Posterior cingulate gyrus (tissue), 11 donors: ENCODE data around the gene ABHD18.
"Not testable (repeated sequence)": the region's sequence is repeated elsewhere in the genome, so short reads cannot be mapped to it uniquely, and the experiment has no call there.

ENCODE experiments used
- DNase-seq, 10 donors: peaks; one replicate each; pipeline versions ENCODE4 v3.0.0 to v3.0.0-alpha.2; 2020 to 2021; ENCODE audit warnings: mixed read lengths in 3 of 10
- intact Hi-C: fragments of 100-400 bp; cut with DNase I; formaldehyde crosslinking; loops from one replicate; pipeline ENCODE4 v1.15.1; 2023

Gene ABHD18

DNA sequence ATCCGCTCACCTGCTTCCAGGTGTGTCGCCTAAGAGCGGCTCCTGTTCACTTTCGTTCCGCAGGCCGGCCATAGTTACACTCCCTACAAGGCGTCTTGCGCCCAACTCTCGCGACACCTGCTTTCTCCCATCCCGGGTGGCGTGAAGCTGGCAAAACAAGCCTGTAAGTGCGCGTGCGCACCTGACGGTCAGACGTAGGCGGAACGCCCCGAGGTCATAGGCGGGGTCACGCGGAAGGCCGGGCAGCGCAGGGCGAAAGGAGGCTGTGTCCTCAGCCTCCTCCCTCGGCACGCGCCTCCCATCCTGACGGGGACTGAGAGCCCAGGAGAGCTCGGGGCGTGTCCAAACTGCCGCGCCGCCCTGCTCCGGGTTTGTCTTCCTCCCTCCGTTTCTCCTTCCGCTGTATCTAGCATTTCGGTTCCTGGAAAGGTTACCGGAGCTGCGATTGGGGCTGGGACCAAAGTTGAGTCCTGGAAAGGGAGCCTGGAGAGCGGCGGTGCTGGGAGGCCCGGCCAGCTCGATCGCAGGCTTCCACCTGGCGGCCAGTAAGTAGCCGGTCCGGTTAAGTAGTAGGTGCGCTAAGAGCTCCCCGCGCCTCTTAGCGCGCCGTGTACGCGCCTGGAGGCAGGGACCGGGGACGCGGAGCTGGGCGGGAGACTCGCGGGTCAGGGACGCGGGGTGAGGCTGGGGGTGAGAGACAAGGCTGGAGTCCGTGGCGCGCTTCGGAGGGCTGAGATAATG, at the start of gene ABHD18, which contains the start of gene MFSD8:
ABHD18 (plus strand) TSS at position 345 of the 741 bp plus-strand sequence. CDS start 17,550 bp downstream, outside the sequence.
MFSD8 (minus strand) TSS at position 112 of the 741 bp plus-strand sequence; CDS start at position 72, 40 bp downstream.
- intact Hi-C loops: loop anchor here (2.0 kb wide), 1 partner anchor 98 kb away; no protein-coding TSS in a partner anchor

DNA sequence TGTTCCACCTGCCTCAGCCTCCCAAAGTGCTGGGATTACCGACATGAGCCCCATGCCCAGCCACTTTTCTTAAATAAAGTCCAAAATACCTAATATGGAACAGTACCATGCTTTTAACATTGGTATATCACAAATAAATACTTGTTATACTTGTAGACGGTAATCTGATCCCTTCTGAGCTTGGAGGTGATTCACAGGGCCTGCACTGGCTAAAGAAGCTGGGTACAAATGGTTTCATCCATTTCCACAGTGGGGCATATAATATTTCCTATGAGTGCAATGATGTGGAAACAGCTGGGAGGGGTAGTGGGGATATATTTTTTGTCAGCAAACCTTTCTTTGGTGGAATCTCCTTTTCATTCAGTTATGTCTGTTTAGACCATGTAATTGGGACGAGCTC, 48.7 kb upstream of the ABHD18 start:
- no peak for DNase-seq
- intact Hi-C loops: no loop called here

More for the DNA sequence above, at the start of gene ABHD18, which contains the start of gene MFSD8:
- DNase-seq: peak; percentile 85 to 99 (median 94)

DNA sequence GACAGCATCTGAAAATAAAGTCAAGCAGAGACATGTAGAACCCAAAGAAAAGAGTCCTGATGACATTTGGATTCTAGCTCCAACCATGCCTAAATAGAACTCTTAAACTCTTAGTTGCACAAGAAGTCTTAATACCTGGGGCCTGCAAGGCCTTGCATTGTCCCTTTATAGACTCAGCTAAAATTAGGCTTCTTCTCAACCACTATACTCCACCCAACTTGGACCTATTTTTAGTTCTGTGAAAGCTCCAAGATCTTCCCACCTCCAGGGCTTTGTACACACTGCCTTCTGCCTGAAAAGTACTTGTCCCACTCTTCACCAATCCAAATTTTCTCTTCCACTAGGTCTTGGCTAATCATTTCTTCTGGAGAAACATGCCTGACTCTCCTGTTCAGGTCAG, 48.1 kb upstream of the ABHD18 start:
- intact Hi-C loops: no loop called here
- no peak for DNase-seq

DNA sequence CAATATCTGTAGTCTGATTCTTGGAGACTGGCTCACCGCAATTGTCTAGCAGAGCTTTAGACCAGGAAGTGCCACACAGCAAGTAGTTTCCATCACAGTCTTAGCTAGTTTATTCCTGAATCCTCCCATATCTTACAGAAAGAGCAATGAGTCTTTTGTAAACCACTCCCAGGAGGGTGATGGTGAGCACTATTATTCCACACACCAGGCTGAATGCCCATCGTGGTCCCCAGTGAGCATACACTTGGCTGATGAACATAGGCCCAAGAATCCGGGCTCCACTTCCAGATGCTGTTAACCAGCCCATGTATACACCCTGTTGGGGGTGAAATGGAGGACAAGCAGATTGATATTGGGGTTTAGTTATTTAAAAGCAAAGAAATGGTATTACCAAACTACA, 44.7 kb upstream of the ABHD18 start:
- intact Hi-C loops: no loop called here
- no peak for DNase-seq

DNA sequence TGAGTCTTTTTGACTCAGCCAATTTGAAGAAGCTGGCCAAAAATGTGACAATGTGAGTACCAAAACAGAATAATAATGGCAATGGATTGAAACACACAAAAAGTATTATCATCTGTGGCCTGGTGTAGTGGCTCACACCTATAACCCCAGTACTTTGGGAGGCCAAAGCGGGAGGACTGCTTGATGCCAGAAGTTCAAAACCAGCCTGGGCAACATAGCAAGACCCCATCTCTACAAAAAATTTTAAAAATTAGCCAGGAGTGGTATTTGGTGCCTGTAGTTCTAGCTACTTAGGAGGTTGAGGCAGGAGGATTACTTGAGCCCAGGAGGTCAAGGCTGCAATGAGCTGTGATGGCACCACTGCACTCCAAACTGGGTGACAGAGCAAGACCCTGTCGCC, 43.0 kb upstream of the ABHD18 start:
- intact Hi-C loops: no loop called here
- no peak for DNase-seq

DNA sequence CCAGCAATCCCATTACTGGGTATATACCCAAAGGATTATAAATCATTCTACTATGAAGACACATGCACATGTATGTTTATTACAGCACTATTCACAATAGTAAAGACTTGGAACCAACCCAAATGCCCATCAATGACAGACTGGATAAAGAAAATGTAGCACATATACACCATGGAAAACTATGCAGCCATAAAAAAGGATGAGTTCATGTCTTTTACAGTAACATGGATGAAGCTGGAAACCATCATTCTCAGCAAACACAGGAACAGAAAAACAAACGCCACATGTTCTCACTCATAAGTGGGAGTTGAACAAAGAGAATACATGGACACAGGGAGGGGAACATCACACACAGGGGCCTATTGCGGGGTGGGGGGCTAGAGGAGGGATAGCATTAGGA, 39.5 kb upstream of the ABHD18 start:
- DNase-seq, intact Hi-C loops: not testable (repeated sequence)

DNA sequence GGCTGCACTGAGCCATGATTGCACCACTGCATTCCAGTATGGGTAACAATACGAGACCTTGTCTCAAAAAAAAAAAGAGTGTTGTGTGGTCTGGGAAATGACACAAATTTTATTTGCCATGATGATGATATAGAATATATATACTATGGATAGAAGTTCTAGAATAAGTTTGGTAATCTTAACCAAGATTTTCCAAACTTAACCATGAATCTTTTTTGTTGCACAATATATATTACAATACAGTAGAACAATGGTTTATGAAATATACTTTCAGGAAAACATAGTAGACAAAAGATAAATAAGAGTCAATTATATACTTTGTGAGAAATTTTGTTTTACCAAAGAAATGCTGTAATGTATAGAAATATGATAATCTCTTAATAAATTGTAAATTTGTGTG, 35.0 kb upstream of the ABHD18 start:
- DNase-seq: no peak
- intact Hi-C loops: no loop called here

DNA sequence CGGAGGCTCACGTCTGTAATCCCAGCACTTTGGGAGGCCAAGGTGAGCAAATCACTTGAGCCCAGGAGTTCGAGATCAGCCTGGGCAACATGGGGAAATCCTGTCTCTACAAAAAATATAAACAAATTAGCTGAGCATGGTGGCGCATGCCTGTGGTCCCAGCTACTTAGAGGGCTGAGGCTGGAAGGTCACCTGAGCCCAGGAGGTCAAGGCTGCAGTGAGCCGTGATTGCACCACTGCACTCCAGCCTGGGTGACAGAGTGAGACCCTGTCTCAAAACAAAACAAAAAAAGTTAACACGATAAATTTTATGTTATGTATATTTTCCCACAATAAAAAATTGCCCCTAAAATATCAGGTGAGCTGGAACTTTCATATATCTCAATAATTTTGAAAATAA, 33.4 kb upstream of the ABHD18 start:
- DNase-seq, intact Hi-C loops: not testable (repeated sequence)

DNA sequence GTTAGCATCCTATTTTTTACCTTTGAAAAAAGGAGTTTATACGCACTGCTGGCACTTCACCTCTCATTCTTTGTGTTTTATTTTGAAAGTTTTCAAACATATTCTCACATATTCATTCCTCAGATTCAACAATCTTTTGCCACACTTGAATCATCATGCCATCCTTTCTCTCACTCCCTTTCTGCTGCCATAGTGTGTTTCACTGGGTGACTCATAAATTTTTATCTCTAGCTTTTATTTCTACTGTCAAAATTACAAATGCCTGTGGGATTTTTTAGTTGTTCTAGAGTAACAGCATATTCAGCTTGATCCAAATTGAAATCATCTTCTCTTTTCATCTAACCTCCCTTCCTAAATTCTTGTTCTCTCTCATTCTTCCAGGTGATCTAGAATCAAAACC, 28.2 kb upstream of the ABHD18 start:
- no peak for DNase-seq
- intact Hi-C loops: no loop called here

DNA sequence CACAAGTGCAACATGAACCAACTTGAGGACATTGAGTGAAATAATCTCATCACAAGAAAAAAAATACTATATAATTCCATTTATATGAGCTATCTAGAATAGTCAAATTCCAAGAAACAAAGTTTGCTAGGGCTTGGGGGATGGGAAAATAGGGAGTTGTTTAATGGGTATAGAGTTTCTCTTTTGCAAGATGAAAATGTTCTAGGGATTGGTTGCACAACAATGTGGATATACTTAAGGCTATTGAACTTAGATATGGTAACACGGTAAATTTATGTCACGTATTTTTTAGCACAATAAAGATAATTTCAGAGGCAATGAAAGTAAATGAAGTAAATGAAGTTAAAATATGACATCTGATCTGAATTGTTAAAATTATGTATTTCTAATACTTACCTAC, 8.1 kb upstream of the ABHD18 start:
- intact Hi-C loops: no loop called here
- DNase-seq: no peak

DNA sequence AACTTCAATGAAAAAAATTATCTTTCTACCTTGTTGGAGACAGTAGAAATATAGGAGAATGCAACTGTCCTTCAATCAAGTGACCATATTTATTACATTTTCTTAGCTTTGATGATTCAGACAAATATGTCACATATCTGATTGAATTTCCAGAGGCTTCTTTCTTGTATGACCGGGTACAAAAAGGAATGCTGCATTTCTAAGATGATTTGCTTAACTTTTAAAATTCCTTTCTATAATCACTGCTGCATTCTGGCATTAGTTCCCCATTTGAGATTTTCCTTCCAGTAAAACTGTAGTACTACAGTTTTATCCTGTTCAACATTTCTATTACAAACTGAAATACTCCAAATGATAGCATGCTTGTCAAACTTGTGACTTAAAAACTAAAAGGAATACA, 5.4 kb upstream of the ABHD18 start:
- no peak for DNase-seq
- intact Hi-C loops: no loop called here

DNA sequence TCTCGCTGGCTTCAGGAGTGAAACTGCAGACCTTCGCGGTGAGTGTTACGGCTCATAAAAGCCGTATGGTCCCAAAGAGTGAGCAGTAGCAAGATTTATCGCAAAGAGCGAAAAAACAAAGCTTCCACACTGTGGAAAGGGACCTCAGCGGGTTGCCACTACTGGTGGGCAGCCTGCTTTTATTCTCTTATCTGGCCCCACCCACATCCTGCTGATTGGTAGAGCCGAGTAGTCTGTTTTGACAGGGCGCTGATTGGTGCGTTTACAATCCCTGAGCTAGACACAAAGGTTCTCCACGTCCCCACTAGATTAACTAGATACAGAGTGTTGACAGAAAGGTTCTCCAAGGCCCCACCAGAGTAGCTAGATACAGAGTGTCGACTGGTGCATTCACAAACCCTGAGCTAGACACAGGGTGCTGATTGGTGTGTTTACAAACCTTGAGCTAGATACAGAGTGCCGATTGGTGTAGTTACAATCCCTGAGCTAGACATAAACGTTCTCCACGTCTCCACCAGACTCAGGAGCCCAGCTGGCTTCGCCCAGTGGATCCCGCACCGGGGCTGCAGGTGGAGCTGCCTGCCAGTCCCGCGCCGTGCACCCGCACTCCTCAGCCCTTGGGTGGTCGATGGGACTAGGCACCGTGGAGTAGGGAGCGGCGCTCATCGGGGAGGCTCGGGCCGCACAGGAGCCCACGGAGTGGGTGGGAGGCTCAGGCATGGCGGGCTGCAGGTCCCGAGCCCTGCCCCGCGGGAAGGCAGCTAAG, 1.4 kb upstream of the ABHD18 start:
- intact Hi-C loops: loop anchor here (2.0 kb wide), 1 partner anchor 99 kb away; no protein-coding TSS in a partner anchor
- not testable (repeated sequence) for DNase-seq

DNA sequence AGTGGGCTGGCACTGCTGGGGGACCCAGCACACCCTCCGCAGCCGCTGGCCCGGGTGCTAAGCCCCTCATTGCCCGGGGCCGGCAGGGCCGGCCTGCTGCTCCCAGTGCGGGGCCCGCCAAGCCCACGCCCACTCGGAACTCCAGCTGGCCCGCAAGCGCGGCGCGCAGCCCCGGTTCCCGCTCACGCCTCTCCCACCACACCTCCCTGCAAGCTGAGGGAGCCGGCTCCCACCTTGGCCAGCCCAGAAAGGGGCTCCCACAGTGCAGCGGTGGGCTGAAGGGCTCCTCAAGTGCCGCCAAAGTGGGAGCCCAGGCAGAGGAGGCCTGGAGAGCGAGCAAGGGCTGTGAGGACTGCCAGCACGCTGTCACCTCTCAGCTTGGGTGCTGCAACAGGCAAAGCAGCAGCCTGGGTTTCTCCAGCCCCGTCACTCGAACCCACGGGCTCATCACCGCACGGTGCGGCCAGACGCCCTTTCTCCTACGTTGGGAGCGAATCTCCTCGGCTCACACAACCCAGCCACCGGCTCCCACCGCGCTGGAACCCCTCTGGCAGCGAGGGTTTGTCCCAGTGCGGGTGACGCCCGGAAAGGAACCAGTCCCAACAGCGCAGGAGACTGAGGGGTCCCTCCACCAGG, 662 bp upstream of the ABHD18 start:
- peak in 5 of 10 donors; percentile 32 to 92 (median 76) for DNase-seq
- intact Hi-C loops: loop anchor here (2.0 kb wide), 1 partner anchor 98 kb away; no protein-coding TSS in a partner anchor

DNA sequence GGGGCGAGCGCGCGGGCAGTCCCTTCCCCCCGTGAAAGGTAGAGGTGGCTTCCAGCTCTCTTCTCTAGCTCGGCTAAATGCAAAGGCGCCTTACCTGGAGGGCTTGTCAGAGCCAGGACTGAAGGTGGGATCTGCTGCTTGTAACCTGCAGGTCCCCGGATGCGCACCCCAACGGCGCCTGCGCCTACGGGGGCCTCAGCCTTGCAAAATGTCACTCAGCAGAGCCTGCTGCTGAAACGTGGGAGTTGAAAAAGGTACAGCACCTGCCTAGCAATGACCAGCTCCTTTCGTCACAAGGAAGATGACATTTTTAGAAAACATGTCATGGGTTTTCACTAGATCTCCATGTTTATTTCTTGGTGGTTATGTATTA, 583 bp downstream of the ABHD18 start:
- intact Hi-C loops: loop anchor here (2.0 kb wide), 1 partner anchor 97 kb away; no protein-coding TSS in a partner anchor
- peak; percentile 30 to 95 (median 62) for DNase-seq

DNA sequence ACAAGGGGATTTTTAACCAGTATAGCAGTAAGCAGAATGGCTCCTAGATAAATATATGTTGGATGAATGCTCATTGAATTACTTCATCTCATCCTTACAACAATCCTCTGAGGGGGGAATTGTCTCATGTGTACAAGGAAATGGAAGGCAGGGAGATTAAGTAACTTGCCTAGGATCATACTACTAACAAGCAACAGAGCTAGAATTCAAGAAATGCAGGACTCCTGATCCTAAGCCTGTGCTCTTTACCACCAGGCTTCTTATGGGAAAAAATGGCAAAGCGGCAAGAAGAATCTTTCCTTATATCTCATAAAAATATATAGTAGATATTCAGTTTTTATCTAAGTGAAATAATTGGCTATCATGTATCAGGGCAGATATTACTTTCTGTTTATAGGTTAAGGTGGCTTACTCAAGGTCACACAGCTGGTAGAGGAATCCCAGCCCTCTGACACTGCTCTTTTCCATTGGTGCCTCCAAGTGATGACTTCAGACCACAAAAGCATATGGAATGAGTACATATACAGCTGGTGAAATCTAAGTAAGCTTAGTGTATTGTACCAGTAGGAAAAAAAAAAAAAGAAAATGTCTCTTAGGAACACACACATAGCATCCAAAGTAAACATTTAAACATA, 2.1 kb downstream of the ABHD18 start:
- DNase-seq: no peak
- intact Hi-C loops: no loop called here

DNA sequence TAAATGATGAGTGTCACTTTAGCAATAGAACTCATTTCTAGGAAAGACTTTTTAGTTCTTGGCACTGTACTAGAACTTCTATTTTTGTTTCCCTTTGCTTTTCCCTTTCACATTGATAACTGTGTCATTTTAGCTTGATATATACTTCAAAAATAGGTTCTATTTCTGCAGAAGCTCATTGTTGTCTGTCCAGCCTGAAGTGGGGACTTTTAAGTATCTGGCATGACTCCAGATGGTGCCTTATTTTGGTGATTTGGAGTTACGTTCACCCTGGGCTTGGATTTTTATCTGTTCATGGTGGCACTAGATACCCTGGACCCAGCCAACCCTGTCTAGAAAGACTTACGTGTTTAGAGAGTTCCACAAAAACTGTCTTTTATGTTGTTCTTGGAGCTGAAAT, 3.4 kb downstream of the ABHD18 start:
- DNase-seq: no peak

DNA sequence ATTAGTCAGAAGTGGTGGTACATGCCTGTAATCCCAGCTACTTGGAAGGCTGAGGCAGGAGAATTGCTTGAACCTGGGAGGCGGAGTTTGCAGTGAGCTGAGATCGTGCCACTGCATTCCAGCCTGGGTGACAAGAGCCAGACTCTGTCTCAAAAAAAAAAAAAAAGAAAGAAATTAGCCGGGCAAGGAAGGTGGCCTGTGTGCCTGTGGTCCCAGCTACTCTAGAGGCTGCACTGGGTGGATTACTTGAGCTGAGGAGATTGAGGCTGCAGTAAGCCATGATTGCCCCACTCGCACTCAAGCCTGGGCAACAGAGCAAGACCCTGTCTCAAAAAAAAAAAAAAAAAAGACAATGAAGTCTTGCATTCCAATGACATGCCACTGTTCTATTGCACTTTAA, 5.7 kb downstream of the ABHD18 start:
- intact Hi-C loops, DNase-seq: not testable (repeated sequence)

More for the DNA sequence above, 3.4 kb downstream of the ABHD18 start:
- intact Hi-C loops: no loop called here

DNA sequence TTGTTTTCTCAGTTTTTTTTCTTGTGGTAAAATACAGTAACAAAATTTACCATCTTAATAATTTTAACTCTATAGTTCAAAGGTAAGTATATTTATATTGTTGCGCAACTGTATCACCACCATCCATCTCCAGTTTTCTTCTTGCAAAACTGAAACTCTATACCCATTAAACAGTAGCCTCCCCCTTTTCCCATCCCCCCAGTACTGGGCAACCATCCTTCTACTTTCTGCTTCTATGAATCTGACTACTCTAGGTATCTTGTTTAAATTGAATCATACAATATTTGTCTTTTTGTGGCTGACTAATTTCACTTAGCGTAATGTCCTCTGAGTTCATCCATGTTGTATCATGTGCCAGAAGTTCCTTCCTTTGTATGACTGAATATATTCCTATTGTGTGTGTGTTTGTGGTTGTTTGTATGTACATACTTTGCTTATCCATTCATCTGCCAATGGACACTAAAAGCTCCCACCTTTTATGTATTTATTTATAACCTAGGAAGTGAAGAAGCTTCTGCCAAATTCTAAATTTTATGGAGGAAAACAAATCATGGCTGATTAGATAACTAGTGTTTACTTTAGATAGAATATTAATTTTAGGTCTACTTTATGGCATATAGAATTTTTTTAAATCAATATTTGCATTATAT, 10.0 kb downstream of the ABHD18 start:
- no peak for DNase-seq
- intact Hi-C loops: no loop called here

DNA sequence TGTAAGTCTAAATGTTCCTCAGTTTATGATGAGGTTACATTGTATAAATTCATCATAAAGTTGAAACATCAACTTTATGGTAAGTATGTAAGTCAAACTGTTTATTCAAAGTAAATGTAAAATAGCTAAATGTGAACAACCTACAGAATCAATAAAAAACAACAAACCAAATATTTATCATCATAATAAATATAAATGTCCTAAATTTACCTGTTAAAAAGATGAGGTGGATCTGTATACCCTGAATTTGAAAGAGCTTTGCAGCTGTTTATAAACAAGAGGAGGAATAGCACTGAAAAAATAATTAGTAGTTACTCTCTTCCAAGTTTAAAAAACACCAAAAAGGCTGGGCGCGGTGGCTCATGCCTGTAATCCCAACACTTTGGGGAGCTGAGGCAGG, 13.7 kb downstream of the ABHD18 start:
- no peak for DNase-seq
- intact Hi-C loops: no loop called here

DNA sequence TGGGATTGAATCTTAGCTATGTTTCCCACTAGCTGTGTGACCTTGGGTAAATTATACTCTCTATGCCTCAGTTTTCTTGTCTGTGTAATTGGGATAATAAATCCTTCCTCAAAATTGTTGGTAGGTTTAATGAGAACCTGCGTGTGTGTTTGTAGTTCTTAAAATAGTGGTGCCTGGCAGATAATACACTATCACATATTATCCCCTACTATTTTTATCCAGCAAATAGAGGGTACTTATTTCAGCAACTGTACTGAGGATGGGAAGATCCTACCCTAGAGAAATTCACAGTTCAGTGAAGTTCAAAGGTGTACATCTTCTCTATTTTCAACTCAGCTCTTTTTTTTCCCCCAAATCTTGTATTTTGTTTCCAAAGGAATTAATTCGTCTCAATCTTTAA, 17.2 kb downstream of the ABHD18 start:
- no peak for DNase-seq
- intact Hi-C loops: no loop called here
